Measurements from ENCODE around the gene SYNDIG1. TPM values are rescaled to one million over a fixed set of nuclear protein-coding genes. Genes with fewer than 3 reads are reported as not detected.
A peak's percentile ranks its signal among the peaks of the same experiment; 100 is the strongest.

SYNDIG1 gene
- total RNA-seq, 6 experiments from 2014 or later = not detected

DNA sequence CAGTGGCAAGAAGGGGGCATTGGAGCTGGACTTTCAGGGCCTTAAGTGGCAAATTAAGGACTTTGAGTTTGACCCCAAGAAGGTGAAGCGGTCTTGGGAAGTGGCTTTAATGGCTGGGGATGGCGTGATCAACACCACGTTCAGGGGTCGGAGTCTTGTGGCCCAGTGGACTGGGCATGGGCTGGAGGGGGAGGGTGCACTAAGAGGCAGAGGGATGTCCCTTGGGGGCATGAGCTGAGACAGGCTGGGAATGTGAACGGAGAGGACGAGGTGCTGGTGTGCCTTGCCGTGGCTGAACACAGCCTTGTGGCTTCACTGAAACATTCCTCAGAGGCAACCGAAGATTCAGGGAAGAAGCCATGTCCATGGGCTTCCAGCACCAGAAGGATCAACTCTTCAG lies 227.0 kb downstream of the SYNDIG1 start:
- Histone ChIP-seq H3K27ac (no peak overlapping the region), H3K9me3 (no peaks in the 10 kb centered on the region), H3K27me3 (no peaks in the 10 kb centered on the region), H3K4me1 (no peaks in the 10 kb centered on the region), H3K36me3 (no peaks in the 10 kb centered on the region), H3K4me3 (no peak overlapping the region)
- DNase-seq = peak in 1 of 3 donors; percentile 35
- no peak for ATAC-seq
- intact Hi-C loops (cut with DNase I) = no loop called here
- no peak for TF ChIP-seq POLR2A (IDR thresholded peaks at IDR 0.05)
- TF ChIP-seq, protein P1, sequence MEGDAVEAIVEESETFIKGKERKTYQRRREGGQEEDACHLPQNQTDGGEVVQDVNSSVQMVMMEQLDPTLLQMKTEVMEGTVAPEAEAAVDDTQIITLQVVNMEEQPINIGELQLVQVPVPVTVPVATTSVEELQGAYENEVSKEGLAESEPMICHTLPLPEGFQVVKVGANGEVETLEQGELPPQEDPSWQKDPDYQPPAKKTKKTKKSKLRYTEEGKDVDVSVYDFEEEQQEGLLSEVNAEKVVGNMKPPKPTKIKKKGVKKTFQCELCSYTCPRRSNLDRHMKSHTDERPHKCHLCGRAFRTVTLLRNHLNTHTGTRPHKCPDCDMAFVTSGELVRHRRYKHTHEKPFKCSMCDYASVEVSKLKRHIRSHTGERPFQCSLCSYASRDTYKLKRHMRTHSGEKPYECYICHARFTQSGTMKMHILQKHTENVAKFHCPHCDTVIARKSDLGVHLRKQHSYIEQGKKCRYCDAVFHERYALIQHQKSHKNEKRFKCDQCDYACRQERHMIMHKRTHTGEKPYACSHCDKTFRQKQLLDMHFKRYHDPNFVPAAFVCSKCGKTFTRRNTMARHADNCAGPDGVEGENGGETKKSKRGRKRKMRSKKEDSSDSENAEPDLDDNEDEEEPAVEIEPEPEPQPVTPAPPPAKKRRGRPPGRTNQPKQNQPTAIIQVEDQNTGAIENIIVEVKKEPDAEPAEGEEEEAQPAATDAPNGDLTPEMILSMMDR (IDR thresholded peaks at IDR 0.05) = no peak
- WGBS (ENCODE audit: insufficient coverage, low coverage, low lambda C conversion rate, missing lambda C conversion rate) = 100% methylated on average over 3 of the region's 8 CpGs

DNA sequence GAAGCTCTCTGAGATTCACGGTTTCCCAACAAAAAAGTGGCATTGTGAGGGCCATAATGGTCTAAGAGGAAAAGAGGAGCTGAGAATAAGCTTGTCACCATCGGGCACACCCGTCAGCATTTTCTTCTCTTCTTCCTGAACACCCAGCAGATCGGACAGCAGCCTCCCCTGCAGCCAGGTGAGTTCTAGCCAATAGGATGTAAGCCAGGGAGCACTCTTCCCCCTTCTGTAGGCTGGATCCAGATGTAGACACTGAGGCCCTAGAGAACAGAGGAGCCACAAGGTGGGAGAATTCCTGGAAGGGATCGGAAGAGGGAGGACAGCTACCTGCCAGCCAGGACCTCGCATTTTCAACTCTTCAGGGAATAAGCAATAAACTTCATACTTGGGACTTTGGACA lies 228.0 kb downstream of the SYNDIG1 start:
- WGBS (ENCODE audit: insufficient coverage, low coverage, low lambda C conversion rate, missing lambda C conversion rate) = 71% methylated on average over 5 of the region's 6 CpGs
- ATAC-seq (no peak), DNase-seq (peak in 1 of 3 donors; percentile 10)
- H3K36me3 ChIP-seq = no peaks in the 10 kb centered on the region
- H3K27ac ChIP-seq = no peak overlapping the region
- no peaks in the 10 kb centered on the region for H3K4me1 ChIP-seq
- no peak for TF ChIP-seq POLR2A (IDR thresholded peaks at IDR 0.05)
- TF ChIP-seq, protein P1 (IDR thresholded peaks at IDR 0.05) = no peak
- H3K9me3 ChIP-seq = no peaks in the 10 kb centered on the region
- intact Hi-C loops (cut with DNase I) = no loop called here
- H3K4me3 ChIP-seq = no peak overlapping the region
- no peaks in the 10 kb centered on the region for H3K27me3 ChIP-seq

DNA sequence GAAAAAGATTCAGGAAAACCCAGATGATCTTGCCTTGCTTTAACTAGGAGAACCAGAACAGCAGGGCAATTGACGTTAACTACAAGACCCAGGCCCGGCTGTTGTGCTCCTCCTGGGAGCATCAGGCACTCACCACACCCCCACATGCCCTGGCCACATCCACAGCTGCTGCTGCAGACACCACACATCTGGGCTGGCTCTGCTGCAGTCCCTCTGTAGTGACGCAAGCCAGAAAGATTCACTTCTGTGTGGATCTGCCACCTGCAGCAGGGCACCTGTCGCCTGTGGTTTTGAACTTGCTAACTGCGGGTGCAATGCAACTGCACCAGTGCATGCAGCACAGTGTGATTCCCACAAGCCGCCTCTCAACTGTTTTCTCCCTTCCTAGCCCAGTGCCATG lies 228.8 kb downstream of the SYNDIG1 start:
- 62% methylated on average over 2 of the region's 6 CpGs for WGBS (ENCODE audit: insufficient coverage, low coverage, low lambda C conversion rate, missing lambda C conversion rate)
- intact Hi-C loops (cut with DNase I) = no loop called here
- Histone ChIP-seq H3K4me1 (no peaks in the 10 kb centered on the region), H3K36me3 (no peaks in the 10 kb centered on the region), H3K4me3 (no peak overlapping the region), H3K9me3 (no peaks in the 10 kb centered on the region), H3K27ac (no peak overlapping the region), H3K27me3 (no peaks in the 10 kb centered on the region)
- TF ChIP-seq POLR2A (IDR thresholded peaks at IDR 0.05) = no peak
- TF ChIP-seq, protein P1 (IDR thresholded peaks at IDR 0.05) = no peak
- DNase-seq (peak in 1 of 3 donors; percentile 17), ATAC-seq (no peak)

DNA sequence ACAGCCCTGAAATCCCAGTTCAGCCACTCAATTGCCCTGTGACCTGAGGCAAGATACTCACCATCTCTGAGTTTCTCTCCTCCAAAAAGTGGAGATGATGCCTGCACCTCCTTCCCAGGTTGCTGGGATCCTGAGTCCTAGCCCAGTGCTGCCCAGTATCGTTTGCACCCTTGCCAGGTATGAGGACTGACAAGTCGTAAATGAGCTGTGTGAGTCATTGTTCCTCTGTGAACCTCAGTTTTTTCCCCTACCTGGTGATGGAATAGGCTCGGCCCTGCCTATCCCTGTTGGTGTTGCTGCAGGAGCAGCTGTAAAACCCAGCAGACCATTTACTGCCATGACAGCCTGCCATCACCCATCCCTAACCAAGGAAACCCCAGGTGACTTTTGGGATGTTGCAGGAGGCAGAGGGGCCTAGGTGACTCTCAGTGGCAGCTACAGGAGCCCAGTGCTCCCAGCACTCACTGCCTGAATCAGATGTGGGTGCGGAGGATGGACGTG lies 229.3 kb downstream of the SYNDIG1 start:
- ATAC-seq (no peak), DNase-seq (peak in 1 of 3 donors; percentile 7)
- Histone ChIP-seq H3K27me3 (no peaks in the 10 kb centered on the region), H3K27ac (no peak overlapping the region), H3K4me3 (no peak overlapping the region), H3K36me3 (no peaks in the 10 kb centered on the region), H3K9me3 (no peaks in the 10 kb centered on the region), H3K4me1 (no peaks in the 10 kb centered on the region)
- intact Hi-C loops (cut with DNase I) = no loop called here
- 68% methylated on average over 3 of the region's 5 CpGs for WGBS (ENCODE audit: insufficient coverage, low coverage, low lambda C conversion rate, missing lambda C conversion rate)
- no peak for TF ChIP-seq POLR2A (IDR thresholded peaks at IDR 0.05)
- TF ChIP-seq, protein P1 (IDR thresholded peaks at IDR 0.05) = no peak
